ENCODE results near the gene NDUFS1. TPM values are rescaled to one million over a fixed set of nuclear protein-coding genes. Genes with fewer than 3 reads are reported as not detected.

NDUFS1 gene
- total RNA-seq, 1 donor from 2014 or later: 82.7 TPM

DNA sequence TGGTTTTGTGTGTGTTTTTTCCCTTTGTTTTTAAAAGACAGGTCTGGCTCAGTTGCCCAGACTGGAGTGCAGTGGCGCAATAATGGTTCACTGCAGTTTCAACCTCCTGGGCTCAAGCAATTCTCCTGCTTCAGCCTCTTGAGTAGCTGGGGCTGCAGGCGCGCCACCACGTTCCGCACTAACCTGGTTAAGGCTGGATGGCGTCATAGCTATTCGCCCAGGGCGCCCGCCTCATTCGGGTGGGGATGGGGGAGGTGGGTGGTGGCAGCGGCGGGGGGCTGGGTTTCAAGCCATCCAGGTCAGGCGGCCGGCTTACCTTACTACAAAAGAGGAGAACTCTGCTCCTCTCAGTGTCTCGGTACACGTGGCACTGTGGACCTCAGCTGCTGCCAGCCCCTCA lies 43.2 kb upstream of the NDUFS1 start:
- Mint-ChIP-seq H3K4me3 (ENCODE audit: unreplicated experiment) (no peak overlapping the region), H3K27me3 (ENCODE audit: low read depth) (no peaks in the 10 kb centered on the region), H3K9me3 (ENCODE audit: low read depth) (no peaks in the 10 kb centered on the region), H3K36me3 (ENCODE audit: low read depth) (no peaks in the 10 kb centered on the region), H3K27ac (ENCODE audit: unreplicated experiment) (no peak overlapping the region), H3K4me1 (ENCODE audit: low read depth) (peaks cover 18% of the 10 kb centered on the region)
- TF ChIP-seq, protein P1, sequence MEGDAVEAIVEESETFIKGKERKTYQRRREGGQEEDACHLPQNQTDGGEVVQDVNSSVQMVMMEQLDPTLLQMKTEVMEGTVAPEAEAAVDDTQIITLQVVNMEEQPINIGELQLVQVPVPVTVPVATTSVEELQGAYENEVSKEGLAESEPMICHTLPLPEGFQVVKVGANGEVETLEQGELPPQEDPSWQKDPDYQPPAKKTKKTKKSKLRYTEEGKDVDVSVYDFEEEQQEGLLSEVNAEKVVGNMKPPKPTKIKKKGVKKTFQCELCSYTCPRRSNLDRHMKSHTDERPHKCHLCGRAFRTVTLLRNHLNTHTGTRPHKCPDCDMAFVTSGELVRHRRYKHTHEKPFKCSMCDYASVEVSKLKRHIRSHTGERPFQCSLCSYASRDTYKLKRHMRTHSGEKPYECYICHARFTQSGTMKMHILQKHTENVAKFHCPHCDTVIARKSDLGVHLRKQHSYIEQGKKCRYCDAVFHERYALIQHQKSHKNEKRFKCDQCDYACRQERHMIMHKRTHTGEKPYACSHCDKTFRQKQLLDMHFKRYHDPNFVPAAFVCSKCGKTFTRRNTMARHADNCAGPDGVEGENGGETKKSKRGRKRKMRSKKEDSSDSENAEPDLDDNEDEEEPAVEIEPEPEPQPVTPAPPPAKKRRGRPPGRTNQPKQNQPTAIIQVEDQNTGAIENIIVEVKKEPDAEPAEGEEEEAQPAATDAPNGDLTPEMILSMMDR (IDR thresholded peaks at IDR 0.05): no peak
- DNase-seq (ENCODE audit: low spot score): no peak

DNA sequence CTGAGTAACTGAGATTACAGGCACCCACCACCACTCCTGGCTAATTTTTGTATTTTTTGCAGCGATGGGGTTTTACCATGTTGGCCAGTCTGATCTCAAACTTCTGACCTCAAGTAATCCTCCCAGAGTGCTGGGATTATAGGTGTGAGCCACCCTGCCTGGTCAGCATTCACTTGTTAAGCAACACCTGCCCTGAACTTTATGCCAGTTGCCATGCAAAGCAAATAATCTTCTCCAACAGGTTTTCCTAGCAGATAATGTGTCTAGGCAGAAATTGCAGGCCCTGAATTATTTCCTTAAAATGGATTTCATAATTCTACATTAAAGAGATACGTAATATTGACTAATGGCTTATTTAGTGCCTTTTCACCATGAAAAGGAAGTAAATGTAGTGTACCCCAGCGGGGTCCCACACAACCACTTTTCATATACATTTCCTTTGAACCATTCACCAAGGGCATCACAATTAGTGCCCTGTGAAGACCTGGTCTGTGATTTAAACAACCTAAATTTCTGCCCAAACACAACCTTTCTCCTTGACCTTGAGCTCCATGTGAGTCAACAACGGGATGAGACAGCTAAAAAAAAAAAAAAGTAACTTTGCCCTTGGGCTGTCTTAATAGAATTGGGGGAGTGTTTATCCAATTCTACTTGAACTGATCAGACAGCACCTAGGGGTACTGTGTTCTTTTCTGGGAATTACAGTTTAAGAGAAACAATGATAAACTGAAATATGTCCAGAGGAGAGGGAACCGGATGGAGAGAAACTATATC lies 42.0 kb upstream of the NDUFS1 start:
- DNase-seq (ENCODE audit: low spot score): no peak
- Mint-ChIP-seq H3K27me3 (ENCODE audit: low read depth) (no peaks in the 10 kb centered on the region), H3K27ac (ENCODE audit: unreplicated experiment) (no peak overlapping the region), H3K36me3 (ENCODE audit: low read depth) (no peaks in the 10 kb centered on the region), H3K4me3 (ENCODE audit: unreplicated experiment) (no peak overlapping the region), H3K4me1 (ENCODE audit: low read depth) (peaks cover 18% of the 10 kb centered on the region), H3K9me3 (ENCODE audit: low read depth) (no peaks in the 10 kb centered on the region)
- TF ChIP-seq, protein P1 (IDR thresholded peaks at IDR 0.05): no peak

DNA sequence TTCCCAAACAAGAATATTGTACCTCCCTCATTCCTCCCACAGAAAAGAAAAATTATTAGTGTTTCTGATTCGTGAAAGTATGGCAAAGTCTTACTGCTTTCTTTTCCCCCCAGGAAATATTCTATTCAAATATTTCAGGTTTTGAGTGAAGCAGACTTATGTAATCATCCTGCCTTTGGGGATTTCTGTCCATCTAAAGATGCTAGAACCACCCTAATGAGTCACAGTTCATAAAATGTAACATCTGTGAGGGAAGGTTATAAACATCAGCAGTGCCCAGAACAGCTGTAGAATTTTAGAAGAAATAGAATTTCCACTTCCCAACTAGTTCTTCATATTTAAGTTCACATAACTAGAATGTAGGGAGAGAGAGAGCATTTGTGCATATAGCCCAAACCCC lies 39.4 kb upstream of the NDUFS1 start:
- Mint-ChIP-seq H3K27ac (ENCODE audit: unreplicated experiment) (no peak overlapping the region), H3K27me3 (ENCODE audit: low read depth) (no peaks in the 10 kb centered on the region), H3K4me3 (ENCODE audit: unreplicated experiment) (no peak overlapping the region), H3K36me3 (ENCODE audit: low read depth) (no peaks in the 10 kb centered on the region), H3K9me3 (ENCODE audit: low read depth) (no peaks in the 10 kb centered on the region), H3K4me1 (ENCODE audit: low read depth) (peaks cover 12% of the 10 kb centered on the region)
- TF ChIP-seq, protein P1 (IDR thresholded peaks at IDR 0.05): no peak
- DNase-seq (ENCODE audit: low spot score): no peak

DNA sequence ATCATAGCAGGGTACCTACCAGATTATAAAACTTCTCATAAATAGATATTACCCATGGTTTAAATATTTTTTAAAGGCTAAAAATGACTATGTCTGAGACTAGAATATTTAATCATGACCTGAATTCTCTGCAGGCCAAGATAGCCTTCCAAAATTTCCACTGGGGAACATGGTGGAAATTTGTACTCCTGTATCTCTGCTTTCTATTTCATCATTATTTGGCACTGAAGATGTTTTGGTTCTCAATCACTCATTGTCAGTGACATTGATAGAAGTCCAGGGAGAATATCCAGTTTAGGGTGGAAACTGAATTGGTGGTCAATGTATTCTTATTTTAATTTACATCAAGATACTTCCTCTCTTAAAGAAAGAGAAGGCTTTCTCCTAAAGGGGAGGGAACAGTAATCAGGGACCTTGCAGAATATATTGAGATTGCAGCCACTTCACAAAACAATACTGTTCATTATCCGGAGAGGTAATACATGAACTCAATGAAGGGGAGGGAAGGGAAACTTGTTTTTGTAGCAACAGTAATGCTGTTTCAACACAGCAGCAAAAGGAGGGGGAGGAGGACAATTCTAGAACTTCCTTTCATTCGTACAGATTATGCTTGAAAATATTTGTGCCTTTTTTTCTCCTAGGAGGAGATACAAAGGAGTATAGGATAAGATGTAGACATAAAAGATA lies 34.6 kb upstream of the NDUFS1 start:
- H3K36me3 Mint-ChIP-seq (ENCODE audit: low read depth): no peaks in the 10 kb centered on the region
- H3K4me3 Mint-ChIP-seq (ENCODE audit: unreplicated experiment): no peak overlapping the region
- no peak for DNase-seq (ENCODE audit: low spot score)
- no peak overlapping the region for H3K27ac Mint-ChIP-seq (ENCODE audit: unreplicated experiment)
- H3K4me1 Mint-ChIP-seq (ENCODE audit: low read depth): peaks cover 8% of the 10 kb centered on the region
- no peaks in the 10 kb centered on the region for H3K9me3 Mint-ChIP-seq (ENCODE audit: low read depth)
- H3K27me3 Mint-ChIP-seq (ENCODE audit: low read depth): no peaks in the 10 kb centered on the region
- TF ChIP-seq, protein P1 (IDR thresholded peaks at IDR 0.05): no peak

DNA sequence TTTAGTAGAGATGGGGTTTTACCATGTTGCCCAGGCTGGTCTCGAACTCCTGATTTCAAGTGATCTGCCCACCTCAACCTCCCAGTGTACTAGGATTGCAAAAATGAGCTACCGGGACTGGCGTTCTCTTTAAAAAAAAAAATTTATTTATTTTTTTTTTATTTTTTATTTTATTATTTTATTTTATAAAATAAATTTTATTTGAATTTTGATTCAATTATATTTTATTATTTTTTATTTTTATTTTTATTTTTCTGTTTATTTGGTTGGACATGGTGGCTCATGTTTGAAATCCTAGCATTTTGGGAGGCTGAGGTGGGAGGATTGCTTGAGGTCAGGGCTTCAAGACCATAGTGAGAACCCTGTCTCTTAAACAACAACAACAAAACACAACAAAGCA lies 32.9 kb upstream of the NDUFS1 start:
- H3K27ac Mint-ChIP-seq (ENCODE audit: unreplicated experiment): no peak overlapping the region
- H3K4me3 Mint-ChIP-seq (ENCODE audit: unreplicated experiment): no peak overlapping the region
- H3K9me3 Mint-ChIP-seq (ENCODE audit: low read depth): no peaks in the 10 kb centered on the region

More for the DNA sequence above, 32.9 kb upstream of the NDUFS1 start:
- TF ChIP-seq, protein P1 (IDR thresholded peaks at IDR 0.05): no peak
- Mint-ChIP-seq H3K4me1 (ENCODE audit: low read depth) (no peaks in the 10 kb centered on the region), H3K27me3 (ENCODE audit: low read depth) (no peaks in the 10 kb centered on the region), H3K36me3 (ENCODE audit: low read depth) (peaks cover 3% of the 10 kb centered on the region)
- no peak for DNase-seq (ENCODE audit: low spot score)

All from chondrocyte (in vitro differentiated cells).